Measurements from ENCODE around the gene CDK19. TPM values are rescaled to one million over a fixed set of nuclear protein-coding genes. Genes with fewer than 3 reads are reported as not detected.
"Not testable (repeated sequence)": the region's sequence is repeated elsewhere in the genome, so short reads cannot be mapped to it uniquely, and the experiment has no call there.

The CDK19 gene
- total and polyA plus RNA-seq, 2 of the 13 experiments (the other 11 are each of a cell fraction or from before 2014, with no cell fraction given) = 13.4 to 27.0 TPM

DNA sequence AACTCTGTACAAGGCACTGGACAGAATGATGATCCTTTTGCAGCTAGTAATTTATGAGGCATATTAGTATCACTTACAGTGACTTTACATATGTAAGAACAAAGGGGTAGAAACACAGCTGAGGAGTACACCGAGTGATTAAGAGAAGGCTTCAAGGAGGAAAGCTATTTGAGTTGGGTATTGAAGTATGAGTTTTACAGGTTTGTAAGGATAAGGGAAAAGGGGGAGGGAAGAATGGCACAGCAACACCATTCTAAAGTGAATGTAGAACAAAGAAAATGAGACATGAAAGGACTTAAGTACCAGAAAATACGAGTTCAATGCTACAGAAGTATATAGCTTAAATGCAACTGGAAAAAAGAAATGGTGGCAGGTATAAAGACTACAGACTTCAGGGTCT is 5.5 kb downstream of the CDK19 start:
- H3K4me1 ChIP-seq (ENCODE audit: insufficient read depth, low read length) = peaks cover 32% of the 10 kb centered on the region
- no peak overlapping the region for H3K9ac ChIP-seq (ENCODE audit: insufficient read depth, low read depth, low read length)
- no peaks in the 10 kb centered on the region; a peak in 1 of 5 replicates for H3K27me3 ChIP-seq (ENCODE audit: control insufficient read depth in 1 of 2, insufficient read depth in 2 of 2, low read length in 2 of 2)
- H3K27ac ChIP-seq (ENCODE audit: extremely low read length, insufficient read depth, low read length) = no peak overlapping the region
- peaks cover 83% of the 10 kb centered on the region for H3K79me2 ChIP-seq (ENCODE audit: insufficient read depth, low read length)
- POLR2A ChIA-PET = interaction anchor here (0.7 to 1.3 kb wide), 3 partner anchors 49 to 65 kb away, joined by 3 to 4 read pairs (median 3); partner anchors contain the start of gene AMD1
- H3K4me3 ChIP-seq (replicated peaks in 1 of 3; ENCODE audit: insufficient read depth in 1 of 3, low read depth in 2 of 3, low read length in 3 of 3) = no peak overlapping the region
- CTCF ChIA-PET (ENCODE audit: low intra/inter-chr PET ratio, low total read pairs) = no interaction called here
- no TSS peak for BruUV-seq (replicated peaks)
- ATAC-seq (no peak), DNase-seq (ENCODE audit: low spot score) (no peak), FAIRE-seq (no peak)
- intact Hi-C loops (cut with micrococcal nuclease; ENCODE audit: unreplicated experiment) (loop anchor here (5.0 kb wide), 1 partner anchor 72 kb away; no protein-coding TSS in a partner anchor), in situ Hi-C loops (cut with HindIII; ENCODE audit: extremely low pct_ligation_motif_present, low pct_unique_long_range_greater_than_20kb) (loop anchor here (10.0 kb wide), 1 partner anchor 125 kb away; no protein-coding TSS in a partner anchor)
- no peaks in the 10 kb centered on the region; a peak in 1 of 5 replicates for H3K36me3 ChIP-seq (replicated peaks in 1 of 2; ENCODE audit: control insufficient read depth in 1 of 2, insufficient read depth in 2 of 2, low read length in 2 of 2)
- peaks cover 12% of the 10 kb centered on the region for H4K20me1 ChIP-seq (ENCODE audit: insufficient read depth, low read length)
- WGBS (ENCODE audit: low lambda C conversion rate) = 89% methylated on average over 2 of the region's 2 CpGs
- peak; percentile 79; the same call in 1 of the 2 replicates for TF ChIP-seq ZFP1 (CRISPR knock-in tag; IDR thresholded peaks at IDR 0.05)
- no peak for TF ChIP-seq ZNF180 (CRISPR knock-in tag; IDR thresholded peaks at IDR 0.05; ENCODE audit: borderline replicate concordance, low read depth)
- TF ChIP-seq, protein P1, sequence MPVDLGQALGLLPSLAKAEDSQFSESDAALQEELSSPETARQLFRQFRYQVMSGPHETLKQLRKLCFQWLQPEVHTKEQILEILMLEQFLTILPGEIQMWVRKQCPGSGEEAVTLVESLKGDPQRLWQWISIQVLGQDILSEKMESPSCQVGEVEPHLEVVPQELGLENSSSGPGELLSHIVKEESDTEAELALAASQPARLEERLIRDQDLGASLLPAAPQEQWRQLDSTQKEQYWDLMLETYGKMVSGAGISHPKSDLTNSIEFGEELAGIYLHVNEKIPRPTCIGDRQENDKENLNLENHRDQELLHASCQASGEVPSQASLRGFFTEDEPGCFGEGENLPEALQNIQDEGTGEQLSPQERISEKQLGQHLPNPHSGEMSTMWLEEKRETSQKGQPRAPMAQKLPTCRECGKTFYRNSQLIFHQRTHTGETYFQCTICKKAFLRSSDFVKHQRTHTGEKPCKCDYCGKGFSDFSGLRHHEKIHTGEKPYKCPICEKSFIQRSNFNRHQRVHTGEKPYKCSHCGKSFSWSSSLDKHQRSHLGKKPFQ (CRISPR knock-in tag; IDR thresholded peaks at IDR 0.05; ENCODE audit: insufficient replicate concordance) = no peak
- no peak for TF ChIP-seq REPIN1 (CRISPR knock-in tag; IDR thresholded peaks at IDR 0.05; ENCODE audit: borderline replicate concordance, low read depth)
- H3K4me2 ChIP-seq (ENCODE audit: low read depth, low read length) = no peak overlapping the region
- no peaks in the 10 kb centered on the region for H3K9me3 ChIP-seq (ENCODE audit: low read length)
- no peak overlapping the region for H2AFZ ChIP-seq (ENCODE audit: low read length)

DNA sequence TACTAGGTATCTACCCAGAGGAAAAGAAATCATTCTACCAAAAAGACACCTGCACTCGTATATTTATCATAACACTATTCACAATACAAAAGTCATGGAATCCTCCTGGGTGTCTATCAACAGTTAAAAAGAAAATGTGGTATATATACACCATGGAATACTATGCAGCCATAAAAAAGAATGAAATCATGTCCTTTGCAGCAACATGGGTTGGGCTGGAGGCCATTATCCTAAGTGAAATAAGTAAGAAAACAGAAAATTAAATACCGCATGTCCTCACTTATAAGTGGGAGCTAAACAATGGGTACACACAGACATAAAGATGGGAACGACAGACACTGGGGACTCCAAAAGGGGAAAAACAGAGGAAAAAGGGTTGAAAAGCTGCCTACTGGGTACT is 13.1 kb downstream of the CDK19 start:
- ATAC-seq; FAIRE-seq; in situ Hi-C loops (cut with HindIII; ENCODE audit: extremely low pct_ligation_motif_present, low pct_unique_long_range_greater_than_20kb); H3K4me2 ChIP-seq (ENCODE audit: low read depth, low read length); H3K9ac ChIP-seq (ENCODE audit: insufficient read depth, low read depth, low read length); POLR2A ChIA-PET; H3K27me3 ChIP-seq (ENCODE audit: control insufficient read depth in 1 of 2, insufficient read depth in 2 of 2, low read length in 2 of 2); H2AFZ ChIP-seq (ENCODE audit: low read length); CTCF ChIA-PET (ENCODE audit: low intra/inter-chr PET ratio, low total read pairs); DNase-seq (ENCODE audit: low spot score); H3K4me3 ChIP-seq (replicated peaks in 1 of 3; ENCODE audit: insufficient read depth in 1 of 3, low read depth in 2 of 3, low read length in 3 of 3); H3K27ac ChIP-seq (ENCODE audit: extremely low read length, insufficient read depth, low read length); intact Hi-C loops (cut with micrococcal nuclease; ENCODE audit: unreplicated experiment); H3K36me3 ChIP-seq (replicated peaks in 1 of 2; ENCODE audit: control insufficient read depth in 1 of 2, insufficient read depth in 2 of 2, low read length in 2 of 2); H4K20me1 ChIP-seq (ENCODE audit: insufficient read depth, low read length); H3K9me3 ChIP-seq (ENCODE audit: low read length); BruUV-seq (replicated peaks): not testable (repeated sequence)
- peaks cover 21% of the 10 kb centered on the region for H3K4me1 ChIP-seq (ENCODE audit: insufficient read depth, low read length)
- peaks cover 61% of the 10 kb centered on the region for H3K79me2 ChIP-seq (ENCODE audit: insufficient read depth, low read length)
- 99% methylated on average over 3 of the region's 3 CpGs for WGBS (ENCODE audit: low lambda C conversion rate)

Data from HepG2 (cell line).